ENCODE data around the gene EFCAB13.

DNA sequence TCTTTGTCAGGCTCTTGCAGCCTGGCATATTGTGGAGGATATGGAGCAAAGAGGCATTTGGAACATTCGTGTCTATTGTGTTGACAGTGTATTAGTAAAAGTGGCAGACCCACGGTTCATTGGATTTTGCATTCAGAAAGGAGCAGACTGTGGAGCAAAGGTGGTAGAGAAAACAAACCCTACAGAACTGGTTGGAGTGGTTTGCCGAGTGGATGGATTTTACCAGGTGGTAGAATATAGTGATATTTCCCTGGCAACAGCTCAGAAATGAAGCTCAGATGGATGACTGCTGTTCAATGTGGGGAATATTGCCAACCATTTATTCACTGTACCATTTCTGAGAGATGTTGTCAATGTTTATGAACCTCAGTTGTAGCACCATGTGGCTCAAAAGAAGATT, 44.5 kb downstream of the EFCAB13 start:
- TF ChIP-seq, protein P1, sequence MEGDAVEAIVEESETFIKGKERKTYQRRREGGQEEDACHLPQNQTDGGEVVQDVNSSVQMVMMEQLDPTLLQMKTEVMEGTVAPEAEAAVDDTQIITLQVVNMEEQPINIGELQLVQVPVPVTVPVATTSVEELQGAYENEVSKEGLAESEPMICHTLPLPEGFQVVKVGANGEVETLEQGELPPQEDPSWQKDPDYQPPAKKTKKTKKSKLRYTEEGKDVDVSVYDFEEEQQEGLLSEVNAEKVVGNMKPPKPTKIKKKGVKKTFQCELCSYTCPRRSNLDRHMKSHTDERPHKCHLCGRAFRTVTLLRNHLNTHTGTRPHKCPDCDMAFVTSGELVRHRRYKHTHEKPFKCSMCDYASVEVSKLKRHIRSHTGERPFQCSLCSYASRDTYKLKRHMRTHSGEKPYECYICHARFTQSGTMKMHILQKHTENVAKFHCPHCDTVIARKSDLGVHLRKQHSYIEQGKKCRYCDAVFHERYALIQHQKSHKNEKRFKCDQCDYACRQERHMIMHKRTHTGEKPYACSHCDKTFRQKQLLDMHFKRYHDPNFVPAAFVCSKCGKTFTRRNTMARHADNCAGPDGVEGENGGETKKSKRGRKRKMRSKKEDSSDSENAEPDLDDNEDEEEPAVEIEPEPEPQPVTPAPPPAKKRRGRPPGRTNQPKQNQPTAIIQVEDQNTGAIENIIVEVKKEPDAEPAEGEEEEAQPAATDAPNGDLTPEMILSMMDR (IDR thresholded peaks at IDR 0.05), result no peak
- TF ChIP-seq POLR2A (IDR thresholded peaks at IDR 0.05) (no peak), POLR2AphosphoS5 (IDR thresholded peaks at IDR 0.05) (no peak)

Measured in transverse colon (tissue), 4 donors.